Transverse colon (tissue), 4 donors: ENCODE measurements around the gene KCNK10.

Source experiments
- CTCF ChIP-seq, 5 experiments: fragments of 200-600 bp in 3 of 5; fragments of 450-650 bp in 2 of 5; sonication (generic) in 3 of 5; IDR thresholded peaks; 1 replicate in 2 of 5; 2 replicates in 3 of 5; pipeline ENCODE4 v1.5.1; 2016 to 2017; ENCODE audit warnings: antibody characterized with exemption in 5 of 5, inconsistent platforms in 3 of 5, mild to moderate bottlenecking in 2 of 5, moderate library complexity in 1 of 5
- POLR2A ChIP-seq: fragments of 450-650 bp; IDR thresholded peaks from one replicate; pipeline ENCODE4 v1.6.1; 2016; ENCODE audit warnings: antibody characterized with exemption, mild to moderate bottlenecking, moderate library complexity
- POLR2AphosphoS5 ChIP-seq, 3 donors: sonication (generic); formaldehyde crosslinking; IDR thresholded peaks; one replicate each; pipeline ENCODE4 v1.6.1; 2016; ENCODE audit warnings: antibody characterized with exemption in 3 of 3

- TF ChIP-seq POLR2AphosphoS5 (IDR thresholded peaks at IDR 0.05) (no peak), CTCF (IDR thresholded peaks at IDR 0.05) (no peak), POLR2A (no peak)
Observed at GRCh38 chr14:88154926-88155325, 168.1 kb downstream of the KCNK10 start.
